ENCODE results near the gene ARAP3.

Gene ARAP3

DNA sequence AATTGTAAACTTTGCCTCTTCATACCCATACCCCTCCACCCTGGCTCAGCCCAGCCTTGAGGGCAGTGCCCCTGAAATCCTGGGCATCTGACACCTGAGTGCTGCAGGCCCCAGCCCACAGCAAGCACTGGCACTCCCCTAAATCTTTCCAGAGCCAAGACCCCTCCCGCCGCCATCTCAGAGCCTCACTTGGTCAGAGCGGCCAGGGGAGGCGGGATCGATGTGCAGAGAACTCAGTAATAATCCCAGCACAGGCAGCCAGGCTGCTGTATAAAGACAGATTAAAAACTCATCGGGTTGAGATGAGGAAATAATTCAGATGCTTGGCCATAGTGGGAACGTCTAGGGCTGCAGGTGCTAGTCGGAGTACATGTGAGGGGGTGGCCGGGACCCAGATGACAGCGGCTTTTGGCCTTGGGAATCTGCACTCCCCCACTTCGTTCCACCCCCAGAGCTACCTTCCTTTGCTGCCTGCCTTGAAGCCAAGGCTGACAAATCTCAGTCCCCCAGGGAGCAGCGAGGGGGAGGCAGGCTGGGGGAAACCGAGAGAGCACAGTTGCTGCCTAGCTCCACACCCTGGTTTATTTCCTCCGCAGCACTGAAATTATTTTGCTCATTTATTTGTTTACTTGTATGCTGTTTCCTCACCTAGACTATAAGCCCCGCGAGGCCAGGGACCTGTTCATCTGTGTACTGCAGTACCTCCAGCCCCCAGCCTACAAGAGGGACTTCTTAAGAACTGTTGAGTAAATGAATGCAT, 19.5 kb upstream of the ARAP3 start:
- DNase-seq: no peak

DNA sequence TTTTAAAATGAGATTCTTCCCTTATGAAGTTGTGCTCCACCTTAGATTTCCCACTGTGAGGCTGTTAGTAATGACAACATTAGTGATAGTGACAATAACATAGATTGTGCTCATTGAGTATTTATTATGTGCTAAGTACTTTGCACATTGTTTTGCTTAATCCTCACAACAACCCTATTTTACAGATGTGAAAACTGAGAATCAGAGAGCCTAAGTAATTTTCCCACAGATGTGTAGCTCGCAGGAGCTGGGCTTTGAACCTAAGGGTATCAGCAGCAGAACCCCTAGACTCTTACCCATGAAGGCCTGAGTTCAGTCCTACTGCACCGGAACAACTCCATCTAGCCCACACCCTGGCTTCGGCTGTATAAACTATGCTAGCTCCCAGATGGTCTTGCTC, 15.6 kb upstream of the ARAP3 start:
- no peak for DNase-seq

DNA sequence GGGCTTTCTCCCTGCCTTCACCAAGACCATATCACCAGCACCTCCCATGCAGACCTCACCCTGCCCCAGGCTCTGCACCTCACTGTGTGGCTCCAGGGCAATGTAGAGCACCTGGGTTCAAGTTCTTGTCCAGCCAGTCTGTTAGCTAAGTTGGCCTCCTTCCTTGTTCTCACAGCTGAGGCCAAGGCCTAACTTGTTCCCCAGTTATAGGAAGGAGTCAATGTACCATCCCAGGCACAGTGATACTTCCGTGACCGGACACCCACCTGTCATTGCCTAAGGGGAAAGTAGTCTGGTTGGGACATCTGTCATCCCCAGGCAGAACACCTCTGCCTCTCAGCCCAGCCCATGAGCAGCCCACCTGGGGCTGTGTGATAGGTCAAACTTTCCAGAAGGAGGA, 14.4 kb upstream of the ARAP3 start:
- DNase-seq: no peak

DNA sequence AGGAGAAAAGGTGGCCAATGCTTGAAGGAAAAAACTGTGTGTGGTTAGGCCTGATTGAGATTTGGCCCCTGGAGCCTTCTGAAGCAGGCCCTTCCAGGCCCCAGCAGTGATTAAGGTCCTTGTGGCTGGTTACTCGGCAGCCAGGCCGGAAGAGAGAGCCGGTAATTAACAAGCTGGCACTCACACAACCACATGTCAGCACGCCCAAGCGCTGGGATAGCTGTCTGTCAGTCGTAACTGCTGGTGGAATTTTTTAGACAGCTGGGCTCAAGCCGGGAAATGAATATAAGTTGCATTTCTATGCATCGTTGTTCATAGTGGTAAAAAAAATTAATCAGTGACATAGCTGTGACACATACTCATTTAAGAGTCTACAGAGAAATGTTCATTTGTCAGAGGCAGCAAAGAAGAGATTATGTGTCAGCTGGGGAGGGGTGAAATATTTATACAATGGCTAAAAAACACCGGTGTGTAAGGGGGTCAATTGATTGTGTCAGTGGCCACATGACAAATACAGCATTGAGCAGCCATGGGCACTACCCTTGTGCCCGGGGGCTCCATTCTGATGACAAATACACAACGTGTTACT, 13.7 kb upstream of the ARAP3 start:
- DNase-seq: no peak

DNA sequence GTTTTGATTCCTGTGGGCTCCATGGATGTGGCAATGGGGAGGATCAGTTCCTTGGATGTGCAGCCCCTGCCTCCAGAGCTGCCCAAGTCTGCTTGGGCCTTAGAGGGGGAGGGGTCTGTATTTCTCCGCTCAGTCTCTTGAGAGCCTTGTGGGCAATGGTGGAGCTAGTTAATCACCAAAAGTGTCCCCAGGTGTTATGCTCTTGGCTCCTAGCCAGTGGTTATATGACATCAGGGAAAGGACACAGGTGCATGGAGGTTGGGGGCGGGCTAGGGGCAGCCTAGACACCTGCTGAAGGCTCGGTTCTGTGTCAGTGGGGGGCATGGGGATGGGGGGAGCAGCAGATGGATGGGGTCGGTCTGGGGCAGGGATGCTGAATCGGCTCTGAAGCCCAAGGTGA, 12.4 kb upstream of the ARAP3 start:
- DNase-seq: no peak

DNA sequence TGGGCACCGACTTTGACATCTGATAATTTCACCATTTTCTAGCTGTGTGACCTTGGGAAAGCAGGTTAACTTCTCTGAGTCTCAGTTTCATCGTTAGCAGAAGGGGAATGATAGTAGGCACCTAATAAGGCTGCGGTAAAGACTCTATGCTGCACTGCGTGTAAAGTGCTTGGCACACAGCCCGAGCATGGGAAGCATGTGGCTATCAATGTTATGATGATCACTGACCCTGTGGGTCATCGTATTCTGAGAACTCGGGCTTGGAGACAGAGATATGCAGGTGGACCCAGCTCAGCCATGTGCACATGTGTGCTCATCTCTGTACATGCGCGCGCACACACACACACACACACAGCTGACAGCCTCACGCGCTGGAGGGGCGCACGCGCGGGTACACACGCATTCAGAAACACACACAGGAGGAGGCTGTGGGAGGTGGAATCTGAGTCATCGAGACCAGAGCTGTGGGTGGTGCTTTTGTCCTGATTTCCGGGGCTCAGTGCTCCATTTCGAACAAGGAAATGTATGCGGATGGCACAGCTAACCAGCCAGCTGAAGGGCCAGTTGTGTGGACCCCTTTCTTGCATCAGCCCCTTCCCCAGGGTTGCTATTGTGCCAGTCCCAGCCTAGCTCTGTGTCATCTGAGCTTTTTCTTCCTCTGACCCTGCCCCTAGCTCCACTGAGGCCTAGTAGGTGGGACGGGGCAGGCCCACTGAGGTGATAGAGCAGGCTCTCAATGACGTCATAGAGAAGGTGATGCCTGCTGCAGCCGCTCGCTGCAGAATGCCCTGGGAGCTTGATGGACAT, 11.1 kb upstream of the ARAP3 start:
- DNase-seq: no peak

DNA sequence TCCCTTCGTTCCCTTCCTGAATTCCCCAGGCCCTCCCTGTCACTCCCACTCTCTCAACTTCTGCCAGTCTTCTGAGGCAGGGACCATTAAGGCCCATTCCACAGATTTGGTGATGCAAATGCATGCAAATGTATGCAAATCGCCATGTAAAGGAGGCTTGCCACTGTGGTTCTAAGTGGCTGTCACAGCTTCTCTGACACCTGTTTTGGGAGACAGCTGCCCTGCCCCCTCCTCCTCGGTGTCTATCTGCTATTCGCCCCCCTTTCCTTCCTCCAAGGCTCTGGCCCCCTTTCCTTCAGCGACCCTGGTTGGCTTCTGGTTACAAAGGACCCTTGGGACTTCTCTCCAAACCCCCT, 10.5 kb upstream of the ARAP3 start:
- no peak for DNase-seq

DNA sequence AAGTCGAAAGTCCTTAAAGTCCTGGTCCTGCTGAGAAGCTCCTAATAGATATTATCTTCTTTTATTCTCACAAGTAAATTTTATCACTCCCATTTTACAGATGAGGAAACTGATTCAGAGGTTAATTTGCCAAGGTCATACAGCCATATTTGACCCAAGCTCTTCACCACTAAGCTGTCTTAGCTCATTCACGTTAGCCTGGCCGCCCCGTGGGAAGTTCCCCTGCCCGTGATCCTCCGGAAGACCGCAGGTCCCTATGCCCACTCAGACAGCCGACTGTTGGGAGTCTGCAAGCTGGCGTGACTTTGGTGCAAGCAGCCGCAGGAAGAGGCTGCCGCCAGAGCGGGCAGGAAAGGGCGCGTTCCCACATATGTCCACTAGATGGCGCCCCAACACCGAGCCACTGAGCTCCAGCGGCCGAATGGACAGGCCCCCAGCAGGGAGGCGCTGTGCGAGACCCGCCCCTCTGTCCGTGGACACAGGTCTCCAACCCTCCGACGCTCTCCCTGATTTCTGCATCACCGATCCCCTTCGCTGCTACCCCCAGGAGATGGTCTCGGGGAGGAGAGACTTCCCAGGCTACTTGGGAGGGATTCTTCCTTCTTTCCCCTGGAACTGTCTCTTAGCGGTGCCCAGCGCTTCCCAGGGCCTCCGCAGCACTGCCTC, 10.0 kb upstream of the ARAP3 start:
- peak; percentile 76 for DNase-seq

DNA sequence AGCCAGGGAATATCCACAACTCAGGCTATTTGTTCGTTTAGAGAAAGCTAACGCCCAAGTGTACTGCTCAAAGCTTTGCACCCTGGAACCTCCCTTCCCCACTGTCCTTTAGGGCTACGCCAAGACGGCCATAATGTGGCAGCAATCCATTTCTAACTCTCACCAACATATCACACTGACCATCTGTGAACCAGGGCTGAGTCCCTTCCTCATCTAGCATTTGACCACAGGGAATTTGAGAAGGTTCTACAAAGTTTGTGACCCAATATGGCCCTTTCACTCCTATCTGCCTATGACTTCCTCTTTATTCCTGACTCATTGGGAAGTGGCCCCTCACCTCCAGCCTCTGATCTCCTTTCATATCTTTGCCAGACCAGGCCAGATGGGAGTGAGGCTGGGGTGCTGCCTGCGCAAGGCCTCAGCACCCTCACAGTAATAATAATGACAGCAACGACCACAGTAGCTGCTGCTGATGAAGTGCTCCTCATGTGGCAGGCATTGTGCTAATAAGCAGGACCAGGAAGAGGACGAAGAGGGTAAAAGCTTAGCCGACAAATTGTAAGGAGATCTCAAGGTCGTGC, 9.3 kb upstream of the ARAP3 start:
- DNase-seq: no peak

DNA sequence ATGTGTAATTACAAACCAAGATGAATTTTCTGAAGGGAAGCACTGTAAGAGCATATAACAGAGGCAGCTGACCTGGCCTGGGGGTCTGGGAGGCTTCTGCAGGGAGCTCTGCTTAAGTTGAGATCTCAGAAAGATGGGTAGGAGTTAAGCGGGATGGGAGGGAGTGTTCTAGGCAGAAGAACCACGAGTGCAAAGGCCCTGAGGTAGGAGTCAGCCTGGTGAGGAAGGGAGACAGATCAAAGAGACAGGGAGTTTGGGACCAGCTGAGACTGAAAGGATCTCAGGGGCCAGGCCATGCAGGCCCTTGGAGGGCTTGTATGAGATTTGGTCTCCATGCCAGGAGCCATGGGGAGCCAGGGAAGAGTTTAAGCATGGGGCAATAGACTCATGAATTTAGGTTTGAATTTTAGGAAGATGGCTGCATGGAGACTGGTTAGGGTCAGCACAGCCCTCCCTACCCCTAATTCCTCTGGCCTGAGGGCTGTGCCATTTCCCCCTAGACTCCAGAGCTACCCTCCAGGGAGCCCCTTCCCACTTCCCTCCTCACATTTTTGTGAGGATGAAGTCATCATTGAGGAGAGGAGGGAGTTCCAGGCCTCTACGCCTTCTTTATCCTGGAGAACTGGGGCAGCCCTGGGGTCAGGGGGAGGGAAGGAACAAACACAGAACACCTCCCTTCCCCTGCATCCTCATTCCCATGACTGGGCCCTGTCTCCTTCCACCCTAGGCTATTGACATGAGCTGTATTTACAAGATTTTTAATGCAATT, 4.8 kb upstream of the ARAP3 start:
- no peak for DNase-seq

DNA sequence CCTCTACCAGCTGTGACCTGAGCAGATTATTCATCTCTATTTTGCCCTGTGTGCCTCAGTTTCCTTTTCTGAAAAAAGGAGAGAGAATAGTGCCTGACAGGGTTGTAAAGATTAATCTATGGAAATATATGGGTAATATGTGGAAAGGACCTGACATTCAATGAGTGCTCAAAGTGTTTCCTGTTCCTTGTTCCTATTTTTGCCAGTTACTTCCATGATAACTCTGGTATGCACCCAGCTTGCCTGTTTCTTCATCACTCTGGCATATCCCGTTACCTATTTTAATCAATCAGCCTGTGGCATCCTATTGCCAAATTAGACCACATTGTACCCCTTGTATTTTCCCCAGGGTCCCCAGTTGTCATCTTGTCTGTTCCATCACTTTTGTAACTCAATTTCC, 3.6 kb upstream of the ARAP3 start:
- no peak for DNase-seq

DNA sequence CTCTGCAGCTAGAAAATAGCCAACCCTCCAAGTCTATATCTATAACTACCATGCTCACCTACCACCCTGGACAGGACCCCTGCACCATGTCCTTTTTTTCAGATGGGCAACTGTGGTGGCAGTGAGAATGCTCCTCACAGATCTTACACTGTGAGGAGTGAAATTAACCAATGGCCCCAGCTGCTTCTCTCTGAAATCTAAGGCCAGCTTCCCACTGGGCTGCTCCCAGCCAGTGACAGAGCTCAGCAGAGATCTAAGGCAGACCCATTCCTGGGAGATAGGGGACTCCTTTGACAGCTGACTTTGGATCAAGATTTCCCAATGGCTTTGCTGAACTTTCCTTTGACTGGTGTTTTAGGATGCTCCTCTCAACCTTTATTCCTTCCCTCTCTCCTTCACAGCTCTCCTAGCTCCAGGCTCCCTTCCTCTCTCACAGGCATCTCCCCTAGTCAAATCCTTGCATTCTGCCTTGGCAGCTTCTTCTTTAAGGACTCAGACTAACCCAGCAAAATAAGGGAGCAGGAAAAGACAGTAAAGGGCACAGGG, 1.6 kb upstream of the ARAP3 start:
- DNase-seq: no peak

DNA sequence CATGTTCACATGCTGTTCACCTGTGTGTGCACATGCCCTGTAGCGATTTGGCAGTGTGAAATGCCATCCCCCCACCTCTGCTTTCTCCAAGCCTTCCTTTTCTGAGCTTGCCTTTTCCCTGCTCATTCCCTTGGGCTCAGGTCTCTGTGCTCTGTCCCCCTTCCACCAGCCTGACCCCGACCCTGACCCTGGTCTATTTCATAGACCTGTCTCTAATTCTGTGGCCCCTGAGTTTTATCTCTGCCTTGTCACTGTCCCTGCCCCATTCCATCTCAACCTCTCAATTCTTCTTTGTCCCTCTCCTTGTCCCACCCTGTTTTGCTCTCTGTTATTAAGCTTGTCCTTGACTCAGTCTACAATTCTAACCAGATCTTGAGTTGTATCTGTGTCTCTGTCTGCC, 735 bp downstream of the ARAP3 start:
- no peak for DNase-seq

DNA sequence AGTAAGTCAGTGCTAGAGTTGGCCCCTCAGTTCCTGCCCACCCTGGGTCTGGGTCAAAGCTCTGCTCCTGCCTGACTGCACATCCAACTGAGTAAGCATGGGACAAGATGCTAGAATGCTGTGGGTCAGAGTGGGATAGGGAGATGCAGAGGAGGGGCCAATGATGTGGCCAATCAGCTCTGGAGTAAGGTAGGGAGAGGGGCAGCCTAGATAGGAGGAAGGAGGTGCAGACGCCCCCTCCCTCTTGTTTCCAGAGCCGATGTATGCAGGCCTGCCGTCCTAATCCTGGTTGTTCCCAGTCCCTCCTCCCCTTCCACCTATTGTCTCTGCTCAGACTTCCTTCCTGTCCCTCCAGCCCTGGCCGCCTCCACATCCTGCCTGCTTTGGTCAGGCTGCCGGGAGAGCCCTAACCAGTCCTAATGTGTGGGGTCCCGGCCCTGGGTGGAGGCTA, 1.3 kb downstream of the ARAP3 start:
- DNase-seq: no peak

DNA sequence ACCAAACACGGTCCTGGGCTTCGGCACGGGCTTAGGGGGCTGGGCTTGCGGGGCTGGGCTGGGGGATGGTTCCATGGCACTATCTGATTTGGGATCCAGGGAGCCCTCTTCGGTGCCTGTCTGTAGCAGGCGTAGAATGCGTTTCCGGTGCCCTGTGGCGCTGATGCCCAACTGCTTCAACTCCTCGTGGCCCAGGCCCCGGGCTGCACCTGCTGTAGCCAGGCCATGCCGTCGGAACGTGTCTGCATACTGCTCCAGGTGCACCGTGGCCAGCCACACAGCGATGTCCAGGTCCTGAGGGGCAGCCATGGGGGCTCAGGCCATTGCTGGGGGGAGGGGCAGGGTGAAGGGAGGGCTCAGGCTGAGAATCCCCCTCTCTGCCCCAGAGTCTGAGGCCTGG, 1.9 kb downstream of the ARAP3 start:
- no peak for DNase-seq

DNA sequence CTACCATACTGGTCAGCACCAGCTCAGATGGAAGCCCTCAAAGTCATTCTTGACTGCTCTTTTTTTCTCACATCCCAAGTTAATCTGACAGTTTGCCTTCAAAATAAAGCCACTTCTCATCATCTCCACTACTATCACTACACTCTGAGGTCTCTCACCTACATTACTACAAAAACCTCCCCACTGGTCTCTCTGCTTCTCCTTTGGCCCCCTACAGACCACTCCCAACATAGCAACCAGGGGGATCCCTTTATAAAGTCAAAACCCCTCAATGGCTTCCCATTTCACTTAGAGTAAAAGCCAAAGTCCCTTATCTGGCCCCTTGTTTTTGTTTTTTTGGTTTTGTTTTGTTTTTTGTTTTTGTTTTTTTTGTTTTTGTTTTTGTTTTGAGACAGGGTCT, 4.6 kb downstream of the ARAP3 start:
- DNase-seq: no peak

DNA sequence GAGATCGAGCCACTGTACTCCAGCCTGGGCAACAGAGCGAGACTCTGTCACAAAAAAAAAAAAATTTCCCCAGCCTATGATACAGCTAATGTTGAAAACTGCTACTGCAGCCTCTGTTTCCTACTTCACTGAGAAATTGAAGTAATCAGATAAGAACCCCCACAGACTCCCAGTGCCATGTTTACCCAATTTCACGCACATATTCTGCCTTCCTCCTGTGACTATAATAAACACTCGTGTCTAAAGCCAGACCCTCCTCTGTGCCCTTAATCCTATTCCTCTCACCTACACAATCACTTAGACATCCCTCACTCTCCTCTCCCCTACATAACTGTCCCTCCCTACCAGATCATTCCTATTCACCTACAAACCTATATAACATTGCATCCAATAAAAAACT, 6.4 kb downstream of the ARAP3 start:
- DNase-seq: no peak

DNA sequence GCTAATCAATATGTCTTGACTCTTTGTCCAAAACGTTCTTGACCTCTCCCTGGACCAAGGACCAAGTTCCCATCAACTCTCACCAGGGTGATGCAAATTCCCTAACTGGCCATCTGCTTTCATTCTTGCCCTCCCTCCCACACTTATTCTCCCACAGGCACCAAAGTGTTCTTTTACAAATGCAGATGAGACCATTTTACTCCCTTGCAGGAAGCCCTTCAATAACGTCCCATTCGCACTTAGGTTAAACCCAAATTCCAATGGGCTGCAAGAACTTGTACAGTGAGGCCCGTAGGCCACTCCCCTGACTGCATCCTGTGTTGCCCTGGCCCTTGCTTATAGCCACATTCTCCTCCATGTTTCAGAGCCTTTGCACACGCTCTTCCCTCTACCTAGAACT, 7.3 kb downstream of the ARAP3 start:
- DNase-seq: no peak

DNA sequence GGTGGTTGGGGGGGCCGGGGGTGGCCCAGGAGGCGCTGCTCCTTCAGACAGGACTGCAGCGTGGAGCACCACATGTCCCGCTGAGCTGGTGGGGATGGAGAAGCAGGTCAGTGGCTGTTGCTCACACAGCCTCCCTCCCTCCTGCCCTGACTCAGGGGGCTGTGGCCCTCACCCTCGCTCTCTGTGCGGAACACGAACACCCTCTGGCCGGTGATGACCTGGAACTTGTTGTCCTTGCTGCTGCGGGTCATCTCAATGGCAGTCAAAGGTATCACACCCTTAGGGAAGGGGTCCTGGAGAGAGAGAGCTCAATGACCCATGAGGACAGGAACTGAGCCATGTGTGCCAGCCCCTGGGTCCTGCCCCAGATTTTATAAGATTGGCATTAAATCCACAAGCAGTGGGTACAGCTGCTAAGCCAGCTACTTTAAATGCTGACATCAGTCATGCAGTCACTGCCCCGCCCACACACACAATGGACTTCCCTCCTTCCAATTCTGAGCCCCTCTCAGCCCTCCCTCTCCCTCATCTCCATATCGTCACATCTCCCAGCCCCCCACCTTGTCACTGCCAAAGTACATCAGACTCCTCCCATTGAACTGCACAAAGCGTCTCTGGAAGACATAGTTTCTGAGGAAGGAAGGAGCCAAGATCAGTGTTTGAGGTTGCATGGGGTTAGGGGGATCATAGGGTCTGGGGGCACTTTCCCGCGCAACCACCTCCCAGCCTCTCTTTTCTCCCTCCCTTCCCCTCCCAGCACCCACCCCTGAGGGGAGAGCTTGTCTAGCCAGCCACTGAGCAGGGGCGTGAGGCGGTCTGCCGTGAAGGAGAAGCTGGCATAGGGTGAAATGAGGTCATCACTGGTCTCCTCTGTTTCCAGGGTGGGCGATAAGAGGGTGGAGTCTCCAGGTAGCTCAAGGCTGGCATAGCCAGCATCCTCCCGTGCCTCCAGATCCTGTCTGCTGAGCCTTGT, 8.9 kb downstream of the ARAP3 start:
- no peak for DNase-seq

DNA sequence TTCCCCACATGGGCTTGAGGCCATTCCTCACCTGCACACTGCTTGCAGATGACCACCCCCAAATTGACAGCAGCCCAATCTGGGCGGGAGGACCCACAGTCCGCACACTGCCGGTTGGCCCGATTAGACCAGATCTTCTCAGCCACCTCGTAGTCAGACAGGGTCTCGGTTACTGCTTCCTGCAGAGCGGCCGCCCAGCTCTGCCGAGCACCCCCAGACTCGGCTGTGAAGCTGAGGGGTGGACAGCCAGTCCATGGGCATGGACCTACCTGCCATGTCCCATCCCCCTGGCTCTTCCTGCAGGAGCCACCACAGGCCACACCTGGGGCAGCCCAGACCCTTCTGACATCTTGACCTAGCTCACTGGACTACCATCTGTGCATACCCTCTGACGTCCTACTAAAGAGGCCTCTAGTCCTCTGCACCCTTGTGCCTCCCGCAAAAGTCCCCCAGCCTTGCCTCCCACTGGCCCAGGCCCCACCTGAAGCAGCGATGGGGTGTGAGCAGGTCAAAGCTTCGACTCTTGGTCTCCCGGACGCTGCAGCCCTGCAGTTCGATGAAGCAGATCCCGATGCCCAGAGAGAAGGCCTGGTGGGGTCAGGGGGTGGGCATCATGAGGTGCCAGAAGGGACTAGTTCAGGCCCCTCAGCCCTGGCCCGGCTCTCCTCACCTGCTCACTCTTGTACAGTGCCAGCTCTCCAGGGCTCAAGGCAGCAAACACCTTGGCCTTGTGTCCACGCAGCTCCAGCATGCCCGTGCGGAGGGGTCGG, 9.8 kb downstream of the ARAP3 start:
- DNase-seq: no peak

Data from effector CD8-positive, alpha-beta T cell (primary cell).